LNCaP clone FGC (cell line): ENCODE measurements around the gene TREM2.

Source experiments
- DNase-seq: peaks from one replicate; pipeline ENCODE4 v3.0.0-alpha.2; 2011; ENCODE audit warnings: low read depth
- H3K4me3 ChIP-seq: 2 replicates; pipeline ENCODE4 v1.5.1; 2011; ENCODE audit warnings: mild to moderate bottlenecking, low read depth, low read length, control low read depth
- TF ChIP-seq, protein P1 (sequence below): IDR thresholded peaks from 2 replicates; pipeline ENCODE4 v1.5.1; 2012; ENCODE audit warnings: mild to moderate bottlenecking; ENCODE audit not compliant: control insufficient read depth, insufficient read depth; ENCODE audit errors: extremely low read depth

Gene TREM2

DNA sequence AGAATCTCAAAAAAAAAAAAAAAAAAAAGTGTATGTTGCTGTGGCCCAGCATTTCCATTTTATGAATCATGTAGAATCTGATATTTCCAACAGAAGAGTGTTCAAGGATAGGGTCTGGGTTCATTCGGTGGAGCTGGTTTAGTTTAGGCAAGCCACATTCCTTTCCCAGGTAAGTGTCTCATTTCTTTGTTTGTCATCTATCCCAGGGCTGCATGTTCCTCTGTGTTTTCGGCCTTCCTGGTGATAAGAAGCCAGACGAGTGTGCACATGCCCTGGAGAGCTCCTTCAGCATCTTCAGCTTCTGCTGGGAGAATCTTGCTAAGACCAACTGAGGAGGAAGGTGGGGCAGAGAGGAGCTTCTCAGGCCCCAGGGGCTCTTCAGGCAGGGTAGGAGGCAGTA lies 51.9 kb downstream of the TREM2 start:
- H3K4me3 ChIP-seq = no peak overlapping the region
- TF ChIP-seq, protein P1, sequence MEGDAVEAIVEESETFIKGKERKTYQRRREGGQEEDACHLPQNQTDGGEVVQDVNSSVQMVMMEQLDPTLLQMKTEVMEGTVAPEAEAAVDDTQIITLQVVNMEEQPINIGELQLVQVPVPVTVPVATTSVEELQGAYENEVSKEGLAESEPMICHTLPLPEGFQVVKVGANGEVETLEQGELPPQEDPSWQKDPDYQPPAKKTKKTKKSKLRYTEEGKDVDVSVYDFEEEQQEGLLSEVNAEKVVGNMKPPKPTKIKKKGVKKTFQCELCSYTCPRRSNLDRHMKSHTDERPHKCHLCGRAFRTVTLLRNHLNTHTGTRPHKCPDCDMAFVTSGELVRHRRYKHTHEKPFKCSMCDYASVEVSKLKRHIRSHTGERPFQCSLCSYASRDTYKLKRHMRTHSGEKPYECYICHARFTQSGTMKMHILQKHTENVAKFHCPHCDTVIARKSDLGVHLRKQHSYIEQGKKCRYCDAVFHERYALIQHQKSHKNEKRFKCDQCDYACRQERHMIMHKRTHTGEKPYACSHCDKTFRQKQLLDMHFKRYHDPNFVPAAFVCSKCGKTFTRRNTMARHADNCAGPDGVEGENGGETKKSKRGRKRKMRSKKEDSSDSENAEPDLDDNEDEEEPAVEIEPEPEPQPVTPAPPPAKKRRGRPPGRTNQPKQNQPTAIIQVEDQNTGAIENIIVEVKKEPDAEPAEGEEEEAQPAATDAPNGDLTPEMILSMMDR = no peak
- no peak for DNase-seq
